Esophagus squamous epithelium (tissue), 4 donors: ENCODE data around the gene MEF2C.
A peak's percentile ranks its signal among the peaks of the same experiment; 100 is the strongest.

ENCODE experiments used
- CTCF ChIP-seq, 6 experiments: fragments of 450-650 bp in 4 of 6; fragments of 200-600 bp in 2 of 6; sonication (generic) in 2 of 6; IDR thresholded peaks; one replicate each; pipeline ENCODE4 v1.5.1; 2016 to 2019; ENCODE audit warnings: antibody characterized with exemption in 6 of 6, mild to moderate bottlenecking in 4 of 6, moderate library complexity in 4 of 6
- POLR2A ChIP-seq, 4 donors: fragments of 450-650 bp; IDR thresholded peaks; one replicate each; pipeline ENCODE4 v1.6.1; 2017; ENCODE audit warnings: antibody characterized with exemption in 4 of 4, mild to moderate bottlenecking in 4 of 4, moderate library complexity in 3 of 4

GRCh38 chr5:88883059-88883835 lies at the start of gene MEF2C:
- TF ChIP-seq CTCF (IDR thresholded peaks at IDR 0.05), result no peak
- peak in 2 of 4 donors; percentile 72 to 82 for TF ChIP-seq POLR2A (IDR thresholded peaks at IDR 0.05)
